Ishikawa (cell line): ENCODE results near the gene ZNF282.

Source experiments
- CEBPB ChIP-seq: IDR thresholded peaks from 2 replicates; pipeline ENCODE4 v1.6.1; 2012
- CREB1 ChIP-seq: IDR thresholded peaks from 2 replicates; pipeline ENCODE4 v1.6.1; 2012; ENCODE audit warnings: low read depth
- EGR1 ChIP-seq: IDR thresholded peaks from 2 replicates; pipeline ENCODE4 v1.6.1; 2012
- EP300 ChIP-seq: IDR thresholded peaks from 2 replicates; pipeline ENCODE4 v1.6.1; 2012; ENCODE audit warnings: borderline replicate concordance
- FOXM1 ChIP-seq: IDR thresholded peaks from 2 replicates; pipeline ENCODE4 v1.6.1; 2012; ENCODE audit warnings: low read depth, borderline replicate concordance
- NFIC ChIP-seq: IDR thresholded peaks from 2 replicates; pipeline ENCODE4 v1.6.1; 2012
- RAD21 ChIP-seq: IDR thresholded peaks from 2 replicates; pipeline ENCODE4 v1.6.1; 2012; ENCODE audit warnings: low read depth
- REST ChIP-seq: IDR thresholded peaks from 2 replicates; pipeline ENCODE4 v1.6.1; 2012; ENCODE audit warnings: low read depth, mild to moderate bottlenecking
- TAF1 ChIP-seq: IDR thresholded peaks from 2 replicates; pipeline ENCODE4 v1.6.1; 2012; ENCODE audit warnings: low read depth, mild to moderate bottlenecking
- TCF12 ChIP-seq: IDR thresholded peaks from 2 replicates; pipeline ENCODE4 v1.6.1; 2012; ENCODE audit warnings: low read depth
- TEAD4 ChIP-seq: IDR thresholded peaks from 2 replicates; pipeline ENCODE4 v1.6.1; 2012
- YY1 ChIP-seq: IDR thresholded peaks from 2 replicates; pipeline ENCODE4 v1.6.1; 2012; ENCODE audit warnings: low read depth
- ZBTB7A ChIP-seq: IDR thresholded peaks from 2 replicates; pipeline ENCODE4 v1.6.1; 2012; ENCODE audit warnings: low read depth
- TF ChIP-seq, protein P1 (sequence below): IDR thresholded peaks from 2 replicates; pipeline ENCODE4 v1.6.1; 2012
- TF ChIP-seq, protein P2 (sequence below): IDR thresholded peaks from 2 replicates; pipeline ENCODE4 v1.6.1; 2012

The ZNF282 gene

DNA sequence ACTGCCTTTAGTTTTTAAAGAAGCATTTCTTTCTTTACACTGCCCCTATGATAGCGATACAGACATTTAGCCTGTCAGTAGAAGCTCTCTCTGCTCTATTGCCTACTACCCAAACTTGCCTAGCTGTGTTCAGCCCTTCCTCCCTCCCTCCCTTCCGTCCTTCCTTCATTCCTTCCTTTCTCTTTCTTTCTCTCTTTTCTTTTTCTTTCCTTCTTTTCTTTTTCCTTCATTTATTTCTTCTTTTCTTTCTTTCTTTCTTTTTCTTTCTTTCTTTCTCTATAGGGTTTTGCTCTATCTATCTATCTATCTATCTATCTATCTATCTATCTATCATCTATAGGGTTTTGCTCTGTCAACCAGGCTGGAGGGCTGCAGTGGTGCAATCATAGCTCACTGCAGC lies 37.0 kb downstream of the ZNF282 start:
- TF ChIP-seq EP300 = no peak
- no peak for TF ChIP-seq TEAD4
- TF ChIP-seq, protein P1, sequence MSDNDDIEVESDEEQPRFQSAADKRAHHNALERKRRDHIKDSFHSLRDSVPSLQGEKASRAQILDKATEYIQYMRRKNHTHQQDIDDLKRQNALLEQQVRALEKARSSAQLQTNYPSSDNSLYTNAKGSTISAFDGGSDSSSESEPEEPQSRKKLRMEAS = no peak
- TF ChIP-seq ZBTB7A = no peak
- TF ChIP-seq, protein P2, sequence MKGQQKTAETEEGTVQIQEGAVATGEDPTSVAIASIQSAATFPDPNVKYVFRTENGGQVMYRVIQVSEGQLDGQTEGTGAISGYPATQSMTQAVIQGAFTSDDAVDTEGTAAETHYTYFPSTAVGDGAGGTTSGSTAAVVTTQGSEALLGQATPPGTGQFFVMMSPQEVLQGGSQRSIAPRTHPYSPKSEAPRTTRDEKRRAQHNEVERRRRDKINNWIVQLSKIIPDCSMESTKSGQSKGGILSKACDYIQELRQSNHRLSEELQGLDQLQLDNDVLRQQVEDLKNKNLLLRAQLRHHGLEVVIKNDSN = no peak
- TF ChIP-seq CREB1 = no peak
- TF ChIP-seq FOXM1 = no peak
- no peak for TF ChIP-seq RAD21
- TF ChIP-seq YY1 = no peak
- TF ChIP-seq TCF12 = no peak
- no peak for TF ChIP-seq NFIC
- no peak for TF ChIP-seq EGR1
- no peak for TF ChIP-seq TAF1
- TF ChIP-seq CEBPB = no peak
- no peak for TF ChIP-seq REST

DNA sequence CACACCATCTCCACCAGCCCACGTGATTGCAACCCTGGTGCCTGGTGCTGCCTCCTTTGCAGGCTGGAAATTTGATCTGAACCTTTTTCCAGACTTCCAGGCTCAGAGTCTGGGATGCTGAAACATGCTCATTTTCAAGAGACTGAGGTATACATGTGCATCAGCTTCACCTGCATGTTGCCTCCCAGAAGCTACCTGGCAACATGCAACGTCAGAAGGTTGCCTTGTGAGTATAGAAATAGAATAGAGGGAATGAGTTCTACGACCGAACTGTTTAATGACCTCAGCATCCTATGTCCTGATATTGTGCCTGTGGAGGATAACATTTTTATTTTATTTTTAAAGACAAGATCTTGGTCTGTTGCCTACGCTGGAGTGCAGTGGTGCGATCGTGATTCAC lies 42.2 kb downstream of the ZNF282 start:
- TF ChIP-seq, protein P1 = no peak
- TF ChIP-seq, protein P2 = peak; percentile 36; the same call in 1 of the 2 replicates

- TF ChIP-seq CREB1 (no peak), NFIC (no peak), EGR1 (no peak), TCF12 (no peak), TEAD4 (no peak), RAD21 (no peak), FOXM1 (no peak)
- TF ChIP-seq, protein P1 = no peak
- TF ChIP-seq, protein P2 = no peak
These were observed 42.7 kb downstream of the ZNF282 start for GRCh38 chr7:149238051-149238450.

- TF ChIP-seq TAF1 (peak; percentile 66), YY1 (peak; percentile 71), RAD21 (peak; percentile 49; the same call in 1 of the 2 replicates), EGR1 (no peak), REST (no peak), ZBTB7A (peak; percentile 81), EP300 (peak; percentile 16; the same call in 1 of the 2 replicates), CREB1 (no peak), FOXM1 (no peak), TCF12 (peak; percentile 56; the same call in 1 of the 2 replicates), TEAD4 (0 out of 2 replicates have a peak, but pooled peaks have one; percentile 49), CEBPB (no peak), NFIC (no peak)
- TF ChIP-seq, protein P2 = peak; percentile 30; the same call in 1 of the 2 replicates
- TF ChIP-seq, protein P1 = peak; percentile 71
These were observed 44.2 kb downstream of the ZNF282 start, which contains the start of gene ZNF212 for GRCh38 chr7:149239345-149240143. TSS of gene ZNF212 (plus strand) at chr7:149239651. CDS start at chr7:149239779, 128 bp downstream.
